ENCODE data around the gene WDFY2. TPM values are rescaled to one million over a fixed set of nuclear protein-coding genes. Genes with fewer than 3 reads are reported as not detected.

WDFY2 gene
- total and polyA plus RNA-seq, 2 of the 13 experiments (the other 11 are each of a cell fraction or from before 2014, with no cell fraction given): 22.6 to 27.0 TPM

DNA sequence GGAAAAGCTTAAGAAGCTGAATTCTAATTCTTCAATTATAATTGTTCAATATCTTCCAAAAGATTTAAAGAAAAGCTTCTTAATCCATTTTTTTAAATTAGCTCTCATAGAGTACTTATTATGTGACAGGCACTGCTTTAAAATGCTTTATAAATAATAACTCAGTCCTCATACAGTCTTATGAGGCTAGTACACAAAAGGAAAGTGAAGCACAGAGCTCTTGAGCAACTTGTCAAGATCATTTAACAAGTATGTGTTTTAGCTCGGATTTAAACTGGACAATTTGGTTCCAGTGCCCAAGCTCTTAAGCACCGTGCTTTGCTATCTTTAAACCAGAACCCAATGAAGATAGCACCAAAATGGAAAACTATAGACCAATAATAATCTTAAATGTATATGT is 113.6 kb downstream of the WDFY2 start:
- WGBS (ENCODE audit: low lambda C conversion rate): 95% methylated on average over 2 of the region's 2 CpGs
- no TSS peak for BruUV-seq (replicated peaks)
- in situ Hi-C loops (cut with HindIII; ENCODE audit: extremely low pct_ligation_motif_present, low pct_unique_long_range_greater_than_20kb): no loop called here
- ChIA-PET CTCF (ENCODE audit: low intra/inter-chr PET ratio, low total read pairs) (no interaction called here), POLR2A (interaction anchor here (1.8 kb wide), 1 partner anchor 245 kb away, joined by 8 read pairs; the partner anchor contains the start of gene INTS6)
- Histone ChIP-seq H3K27ac (ENCODE audit: extremely low read length, insufficient read depth, low read length) (no peak overlapping the region), H2AFZ (ENCODE audit: low read length) (no peak overlapping the region), H3K27me3 (ENCODE audit: control insufficient read depth in 1 of 2, insufficient read depth in 2 of 2, low read length in 2 of 2) (no peaks in the 10 kb centered on the region), H3K9ac (ENCODE audit: insufficient read depth, low read depth, low read length) (no peak overlapping the region), H3K9me3 (ENCODE audit: low read length) (no peaks in the 10 kb centered on the region), H3K4me3 (replicated peaks in 1 of 3; ENCODE audit: insufficient read depth in 1 of 3, low read depth in 2 of 3, low read length in 3 of 3) (no peak overlapping the region), H3K4me1 (ENCODE audit: insufficient read depth, low read length) (peaks cover 7% of the 10 kb centered on the region), H3K36me3 (replicated peaks in 1 of 2; ENCODE audit: control insufficient read depth in 1 of 2, insufficient read depth in 2 of 2, low read length in 2 of 2) (peaks cover 0 to 5% of the 10 kb centered on the region in 2 experiments; a peak in 1 of 5 replicates), H3K79me2 (ENCODE audit: insufficient read depth, low read length) (peaks cover 9% of the 10 kb centered on the region), H3K4me2 (ENCODE audit: low read depth, low read length) (no peak overlapping the region), H4K20me1 (ENCODE audit: insufficient read depth, low read length) (no peaks in the 10 kb centered on the region)
- intact Hi-C loops (cut with micrococcal nuclease; ENCODE audit: unreplicated experiment): no loop called here
- ATAC-seq (no peak), DNase-seq (ENCODE audit: low spot score) (no peak), FAIRE-seq (no peak)
- TF ChIP-seq FOXM1 (CRISPR knock-in tag; IDR thresholded peaks at IDR 0.05) (no peak), ZNF720 (CRISPR knock-in tag; IDR thresholded peaks at IDR 0.05) (no peak), ZNF775 (CRISPR knock-in tag; IDR thresholded peaks at IDR 0.05; ENCODE audit: borderline replicate concordance) (no peak), ZNF883 (CRISPR knock-in tag; IDR thresholded peaks at IDR 0.05; ENCODE audit: not compliant biosample characterization) (no peak), KDM5A (IDR thresholded peaks at IDR 0.05; ENCODE audit: borderline replicate concordance, low read length) (no peak), MATR3 (CRISPR knock-in tag; IDR thresholded peaks at IDR 0.05) (no peak), TEAD3 (CRISPR knock-in tag; optimal IDR thresholded peaks at IDR 0.05; ENCODE audit: borderline replicate concordance) (no peak), SAFB2 (CRISPR knock-in tag; IDR thresholded peaks at IDR 0.05; ENCODE audit: borderline replicate concordance, low read depth) (no peak), ATF1 (CRISPR knock-in tag; IDR thresholded peaks at IDR 0.05) (no peak), ZNF232 (CRISPR knock-in tag; IDR thresholded peaks at IDR 0.05; ENCODE audit: borderline replicate concordance) (no peak)
- TF ChIP-seq, protein P1, sequence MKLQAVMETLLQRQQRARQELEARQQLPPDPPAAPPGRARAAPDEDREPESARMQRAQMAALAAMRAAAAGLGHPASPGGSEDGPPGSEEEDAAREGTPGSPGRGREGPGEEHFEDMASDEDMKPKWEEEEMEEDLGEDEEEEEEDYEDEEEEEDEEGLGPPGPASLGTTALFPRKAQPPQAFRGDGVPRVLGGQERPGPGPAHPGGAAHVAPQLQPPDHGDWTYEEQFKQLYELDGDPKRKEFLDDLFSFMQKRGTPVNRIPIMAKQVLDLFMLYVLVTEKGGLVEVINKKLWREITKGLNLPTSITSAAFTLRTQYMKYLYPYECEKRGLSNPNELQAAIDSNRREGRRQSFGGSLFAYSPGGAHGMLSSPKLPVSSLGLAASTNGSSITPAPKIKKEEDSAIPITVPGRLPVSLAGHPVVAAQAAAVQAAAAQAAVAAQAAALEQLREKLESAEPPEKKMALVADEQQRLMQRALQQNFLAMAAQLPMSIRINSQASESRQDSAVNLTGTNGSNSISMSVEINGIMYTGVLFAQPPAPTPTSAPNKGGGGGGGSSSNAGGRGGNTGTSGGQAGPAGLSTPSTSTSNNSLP (IDR thresholded peaks at IDR 0.05; ENCODE audit: low read depth, low read length): no peak

All from HepG2 (cell line).